Calu3 (cell line): Measurements from ENCODE around the gene ACSBG1. TPM values are rescaled to one million over a fixed set of nuclear protein-coding genes. Genes with fewer than 3 reads are reported as not detected.

Experiments
- BruUV-seq: library from RNA; stranded (reverse); fragments of 400-500 nt; replicated peaks from 2 replicates; lab custom pipeline; 2021; lab: Mats Ljungman, UMichigan
- CTCF ChIA-PET: fragments of 300-600 bp; sonication (Branson Sonifier 250); formaldehyde crosslinking; loops from one replicate; lab custom pipeline; 2022; ENCODE audit warnings: antibody characterized with exemption; lab: Charles Lee
- DNase-seq: peaks from one replicate; pipeline ENCODE4 v3.0.0; 2022
- H3K27ac Mint-ChIP-seq: one replicate; pipeline ENCODE4 v1.8.0; 2022; ENCODE audit warnings: mixed read lengths; ENCODE audit not compliant: unreplicated experiment
- H3K27me3 Mint-ChIP-seq: one replicate; pipeline ENCODE4 v1.8.0; 2022; ENCODE audit warnings: mixed read lengths; ENCODE audit not compliant: unreplicated experiment
- H3K36me3 Mint-ChIP-seq: one replicate; pipeline ENCODE4 v1.8.0; 2022; ENCODE audit warnings: mild to moderate bottlenecking, moderate library complexity, mixed read lengths; ENCODE audit not compliant: insufficient read depth, unreplicated experiment
- H3K4me1 Mint-ChIP-seq: one replicate; pipeline ENCODE4 v1.8.0; 2022; ENCODE audit warnings: mild to moderate bottlenecking, low read depth, mixed read lengths; ENCODE audit not compliant: unreplicated experiment
- H3K4me3 Mint-ChIP-seq: one replicate; pipeline ENCODE4 v1.8.0; 2022; ENCODE audit warnings: mild to moderate bottlenecking, low read depth, moderate library complexity, mixed read lengths; ENCODE audit not compliant: unreplicated experiment
- H3K9me3 Mint-ChIP-seq: one replicate; pipeline ENCODE4 v1.8.0; 2022; ENCODE audit warnings: low read depth, mixed read lengths; ENCODE audit not compliant: unreplicated experiment
- intact Hi-C: fragments of 100-400 bp; cut with micrococcal nuclease; formaldehyde crosslinking; loops from one replicate; pipeline ENCODE4 v1.10.0; 2022; ENCODE audit not compliant: unreplicated experiment
- total RNA-seq: library from RNA; stranded (reverse); gene quantifications from 2 replicates; pipeline ENCODE4 v1.2.3, GENCODE V29; 2022
- TF ChIP-seq, protein P1 (sequence below): fragments of 200-600 bp; IDR thresholded peaks from one replicate; pipeline ENCODE4 v1.8.0; 2022; ENCODE audit warnings: antibody characterized with exemption; ENCODE audit not compliant: unreplicated experiment

Gene ACSBG1
- total RNA-seq, 1 experiment from 2014 or later, result 0.45 TPM

DNA sequence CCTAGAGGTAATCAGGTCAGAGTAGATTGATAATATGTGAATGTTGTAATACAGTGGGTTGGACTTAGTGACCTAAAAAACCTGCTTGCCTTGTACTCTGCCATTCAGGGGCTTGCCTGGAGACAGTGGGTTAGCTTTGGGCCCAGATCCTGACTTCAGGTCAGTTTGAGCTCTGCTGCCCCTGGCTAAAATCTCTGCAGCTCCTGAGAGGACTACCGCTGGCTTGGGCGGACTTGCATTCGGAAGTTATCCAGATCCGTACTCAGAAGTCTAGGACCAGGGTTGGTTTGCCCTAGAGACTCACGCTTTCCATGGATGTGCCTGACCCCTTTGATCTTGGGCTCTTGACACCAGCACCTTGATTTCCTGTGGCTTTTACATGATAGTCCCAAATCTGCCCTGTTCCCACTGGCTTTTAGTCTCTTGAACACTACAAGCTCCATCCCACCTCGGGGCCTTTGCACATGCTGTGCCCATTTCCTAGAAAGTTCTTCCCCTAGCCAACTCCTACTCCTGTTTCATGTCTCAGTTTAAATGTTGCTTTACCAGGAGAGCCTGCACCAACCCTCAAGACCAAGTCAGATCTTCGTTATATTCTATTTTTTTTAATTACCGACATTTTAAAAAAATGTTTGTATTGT is 5.9 kb downstream of the ACSBG1 start:
- DNase-seq, result no peak
- Mint-ChIP-seq H3K36me3 (no peaks in the 10 kb centered on the region), H3K4me3 (no peak overlapping the region), H3K27ac (no peak overlapping the region), H3K27me3 (peaks cover 23% of the 10 kb centered on the region), H3K9me3 (peaks cover 2% of the 10 kb centered on the region), H3K4me1 (no peaks in the 10 kb centered on the region)
- TF ChIP-seq, protein P1, sequence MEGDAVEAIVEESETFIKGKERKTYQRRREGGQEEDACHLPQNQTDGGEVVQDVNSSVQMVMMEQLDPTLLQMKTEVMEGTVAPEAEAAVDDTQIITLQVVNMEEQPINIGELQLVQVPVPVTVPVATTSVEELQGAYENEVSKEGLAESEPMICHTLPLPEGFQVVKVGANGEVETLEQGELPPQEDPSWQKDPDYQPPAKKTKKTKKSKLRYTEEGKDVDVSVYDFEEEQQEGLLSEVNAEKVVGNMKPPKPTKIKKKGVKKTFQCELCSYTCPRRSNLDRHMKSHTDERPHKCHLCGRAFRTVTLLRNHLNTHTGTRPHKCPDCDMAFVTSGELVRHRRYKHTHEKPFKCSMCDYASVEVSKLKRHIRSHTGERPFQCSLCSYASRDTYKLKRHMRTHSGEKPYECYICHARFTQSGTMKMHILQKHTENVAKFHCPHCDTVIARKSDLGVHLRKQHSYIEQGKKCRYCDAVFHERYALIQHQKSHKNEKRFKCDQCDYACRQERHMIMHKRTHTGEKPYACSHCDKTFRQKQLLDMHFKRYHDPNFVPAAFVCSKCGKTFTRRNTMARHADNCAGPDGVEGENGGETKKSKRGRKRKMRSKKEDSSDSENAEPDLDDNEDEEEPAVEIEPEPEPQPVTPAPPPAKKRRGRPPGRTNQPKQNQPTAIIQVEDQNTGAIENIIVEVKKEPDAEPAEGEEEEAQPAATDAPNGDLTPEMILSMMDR, result no peak
- no TSS peak for BruUV-seq
- intact Hi-C loops, result no loop called here
- CTCF ChIA-PET, result interaction anchor here (1.4 kb wide), 1 partner anchor 13 kb away, joined by 3 read pairs; no protein-coding TSS in a partner anchor

GRCh38 chr15:78225783-78226541 is 8.4 kb downstream of the ACSBG1 start:
- intact Hi-C loops, result no loop called here
- no peaks in the 10 kb centered on the region for H3K4me1 Mint-ChIP-seq
- no TSS peak for BruUV-seq
- no peaks in the 10 kb centered on the region for H3K36me3 Mint-ChIP-seq
- DNase-seq, result no peak
- H3K27ac Mint-ChIP-seq, result no peak overlapping the region
- CTCF ChIA-PET, result no interaction called here
- H3K9me3 Mint-ChIP-seq, result peaks cover 2% of the 10 kb centered on the region
- no peak overlapping the region for H3K4me3 Mint-ChIP-seq
- peaks cover 14% of the 10 kb centered on the region for H3K27me3 Mint-ChIP-seq
- TF ChIP-seq, protein P1, result no peak

GRCh38 chr15:78224023-78224411 is 10.3 kb downstream of the ACSBG1 start:
- TF ChIP-seq, protein P1, result no peak

DNA sequence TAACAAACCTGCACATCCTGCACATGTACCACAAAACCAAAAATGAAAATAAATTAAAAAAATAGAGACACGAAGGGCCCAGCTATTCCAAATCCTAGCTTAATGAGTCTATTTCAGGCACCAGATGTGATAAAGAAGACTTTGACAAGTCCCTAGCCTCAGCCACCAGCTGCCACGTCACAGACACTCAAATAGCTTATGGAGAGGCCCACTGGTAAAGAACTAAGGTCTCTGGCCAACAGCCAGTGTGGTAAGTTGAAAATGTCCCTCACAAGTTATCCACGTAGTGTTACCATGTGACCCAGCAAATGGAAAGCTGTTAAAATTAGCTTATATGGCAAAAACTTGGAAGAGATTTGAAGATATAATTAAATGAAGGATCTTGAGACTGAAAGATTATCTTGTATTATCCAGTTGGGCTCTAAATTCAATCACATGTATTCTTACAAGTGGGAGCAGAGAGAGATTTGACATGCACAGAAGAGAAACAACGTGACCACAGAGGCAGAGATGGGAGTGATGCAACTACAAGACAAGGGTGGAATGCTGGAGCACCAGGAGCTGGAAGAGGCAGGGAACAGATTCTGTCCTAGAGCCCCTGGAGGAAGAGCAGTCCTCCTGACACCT is 10.9 kb downstream of the ACSBG1 start:
- CTCF ChIA-PET, result interaction anchor here (0.6 kb wide), 1 partner anchor 649 kb away, joined by 3 read pairs; the partner anchor contains the start of gene MORF4L1

More at GRCh38 chr15:78224023-78224411, 10.3 kb downstream of the ACSBG1 start:
- no peak overlapping the region for H3K4me3 Mint-ChIP-seq
- CTCF ChIA-PET, result interaction anchor here (0.6 kb wide), 1 partner anchor 649 kb away, joined by 3 read pairs; the partner anchor contains the start of gene MORF4L1
- peaks cover under 1% of the 10 kb centered on the region for H3K27me3 Mint-ChIP-seq
- H3K27ac Mint-ChIP-seq, result no peak overlapping the region
- peaks cover 2% of the 10 kb centered on the region for H3K9me3 Mint-ChIP-seq
- DNase-seq, result no peak
- BruUV-seq, result no TSS peak
- no peaks in the 10 kb centered on the region for H3K36me3 Mint-ChIP-seq
- H3K4me1 Mint-ChIP-seq, result no peaks in the 10 kb centered on the region
- intact Hi-C loops, result no loop called here

More for the DNA sequence above, 10.9 kb downstream of the ACSBG1 start:
- TF ChIP-seq, protein P1, result no peak
- DNase-seq, result no peak
- peaks cover 2% of the 10 kb centered on the region for H3K9me3 Mint-ChIP-seq
- no peaks in the 10 kb centered on the region for H3K4me1 Mint-ChIP-seq
- H3K27ac Mint-ChIP-seq, result no peak overlapping the region
- no peaks in the 10 kb centered on the region for H3K27me3 Mint-ChIP-seq
- intact Hi-C loops, result no loop called here
- BruUV-seq, result no TSS peak
- no peaks in the 10 kb centered on the region for H3K36me3 Mint-ChIP-seq
- no peak overlapping the region for H3K4me3 Mint-ChIP-seq
